ENCODE data around the gene SYCE1L. TPM values are rescaled to one million over a fixed set of nuclear protein-coding genes. Genes with fewer than 3 reads are reported as not detected.
A peak's percentile ranks its signal among the peaks of the same experiment; 100 is the strongest.

The SYCE1L gene
- total and polyA plus RNA-seq, 2 of the 4 experiments (the other 2 are of a cell fraction), result 0.10 TPM; not detected in 1

GRCh38 chr16:77221482-77221881, 22.3 kb downstream of the SYCE1L start:
- H2AFZ ChIP-seq (replicated peaks; ENCODE audit: low read length, poor library complexity), result no peak overlapping the region
- no peaks in the 10 kb centered on the region for H3K9me3 ChIP-seq (ENCODE audit: control insufficient read depth, insufficient read depth, low read length)
- DNase-seq (peak; percentile 13), ATAC-seq (ENCODE audit: low read depth) (peak; percentile 76)
- no peak overlapping the region for H3K4me2 ChIP-seq (ENCODE audit: low read depth, low read length)
- no peaks in the 10 kb centered on the region for H3K36me3 ChIP-seq (ENCODE audit: control insufficient read depth, insufficient read depth, low read length)
- H3K14ac ChIP-seq (replicated peaks; ENCODE audit: low read depth, low read length), result no peak overlapping the region
- no peak overlapping the region for H4K91ac ChIP-seq (ENCODE audit: insufficient read depth, low read depth, low read length)
- intact Hi-C loops (cut with micrococcal nuclease), result no loop called here
- no peak overlapping the region for H3K23ac ChIP-seq (ENCODE audit: low read depth, low read length)
- no peak overlapping the region for H2BK20ac ChIP-seq (ENCODE audit: low read depth, low read length)
- H4K20me1 ChIP-seq (ENCODE audit: insufficient read depth, low read length), result no peaks in the 10 kb centered on the region; the same call in 1 of the 2 replicates
- no CpG with 5 or more reads among the region's 4 CpGs for WGBS, 2 experiments (ENCODE audit: extremely low coverage in 2 of 2, insufficient read length in 1 of 2)
- no peak overlapping the region for H2BK15ac ChIP-seq (ENCODE audit: low read depth, low read length)
- no peak overlapping the region for H2BK5ac ChIP-seq (ENCODE audit: low read depth, low read length, poor library complexity, severe bottlenecking)
- no peak overlapping the region for H3K4ac ChIP-seq (ENCODE audit: low read depth, low read length)
- no peaks in the 10 kb centered on the region for H3K9me1 ChIP-seq (ENCODE audit: insufficient read depth, low read length)
- H4K5ac ChIP-seq (ENCODE audit: low read depth, low read length), result no peak overlapping the region
- H3K27ac ChIP-seq (ENCODE audit: insufficient read depth, low read length), result no peak overlapping the region
- H2BK120ac ChIP-seq (ENCODE audit: low read depth, low read length), result no peak overlapping the region
- H3K79me1 ChIP-seq (ENCODE audit: low read depth in 1 of 2, low read length in 2 of 2), result no peaks in the 10 kb centered on the region
- POLR2A ChIA-PET (ENCODE audit: unreplicated experiment), result no interaction called here
- H3K4me1 ChIP-seq (ENCODE audit: control insufficient read depth, insufficient read depth, low read length), result peaks cover 2% of the 10 kb centered on the region; the same call in 1 of the 2 replicates
- H3K56ac ChIP-seq (ENCODE audit: extremely low read depth, insufficient read depth, low read length), result no peak overlapping the region
- H3K27me3 ChIP-seq (ENCODE audit: control insufficient read depth, insufficient read depth, low read length), result peaks cover 2% of the 10 kb centered on the region; the same call in 1 of the 2 replicates
- no peak overlapping the region for H4K8ac ChIP-seq (ENCODE audit: low read depth in 2 of 2, low read length in 2 of 2)
- H3K9ac ChIP-seq (ENCODE audit: low read depth, low read length), result no peak overlapping the region
- H2AK5ac ChIP-seq (ENCODE audit: low read depth, low read length), result no peak overlapping the region
- no peak overlapping the region for H3K4me3 ChIP-seq (ENCODE audit: insufficient read depth, low read depth, low read length)
- dilution Hi-C loops (cut with HindIII; ENCODE audit: low sequenced_read_pairs, unreplicated experiment), result no loop called here
- H3K18ac ChIP-seq (ENCODE audit: low read depth, low read length), result no peak overlapping the region
- CTCF ChIA-PET, result no interaction called here
- TF ChIP-seq ELK1 (IDR thresholded peaks at IDR 0.05; ENCODE audit: borderline replicate concordance, low read depth, low read length) (no peak), MXI1 (IDR thresholded peaks at IDR 0.05; ENCODE audit: borderline replicate concordance, low read depth, low read length) (no peak), NFE2L2 (IDR thresholded peaks at IDR 0.05; ENCODE audit: low read depth, low read length) (no peak), CEBPB (IDR thresholded peaks at IDR 0.05; ENCODE audit: low read depth, low read length) (no peak), MAFK (IDR thresholded peaks at IDR 0.05; ENCODE audit: low read depth, low read length) (no peak), USF2 (IDR thresholded peaks at IDR 0.05; ENCODE audit: low read depth, low read length) (no peak), CHD1 (IDR thresholded peaks at IDR 0.05; ENCODE audit: low read depth, low read length) (no peak), BHLHE40 (IDR thresholded peaks at IDR 0.05; ENCODE audit: low read depth, low read length) (no peak), MAZ (IDR thresholded peaks at IDR 0.05; ENCODE audit: borderline replicate concordance, low read depth, low read length) (no peak), RAD21 (IDR thresholded peaks at IDR 0.05; ENCODE audit: low read length) (no peak)
- no TSS peak for BruUV-seq (replicated peaks)
- H2AK9ac ChIP-seq (replicated peaks; ENCODE audit: low read depth, low read length, poor library complexity), result no peak overlapping the region
- in situ Hi-C loops (cut with MboI; ENCODE audit: low sequenced_read_pairs), result no loop called here

Measured in IMR-90 (cell line).